Activated T-cell treated with anti-CD3 and anti-CD28 coated beads for 1 hour (primary cell): Measurements from ENCODE around the gene SPINK1.
"Not testable (repeated sequence)": the region's sequence is repeated elsewhere in the genome, so short reads cannot be mapped to it uniquely, and the experiment has no call there.

Source experiments
- DNase-seq: peaks from one replicate; pipeline ENCODE4 v3.0.0-alpha.2; 2020; ENCODE audit warnings: low read depth

SPINK1 gene

GRCh38 chr5:147809830-147810666, 21.4 kb downstream of the SPINK1 start:
- DNase-seq: no peak

DNA sequence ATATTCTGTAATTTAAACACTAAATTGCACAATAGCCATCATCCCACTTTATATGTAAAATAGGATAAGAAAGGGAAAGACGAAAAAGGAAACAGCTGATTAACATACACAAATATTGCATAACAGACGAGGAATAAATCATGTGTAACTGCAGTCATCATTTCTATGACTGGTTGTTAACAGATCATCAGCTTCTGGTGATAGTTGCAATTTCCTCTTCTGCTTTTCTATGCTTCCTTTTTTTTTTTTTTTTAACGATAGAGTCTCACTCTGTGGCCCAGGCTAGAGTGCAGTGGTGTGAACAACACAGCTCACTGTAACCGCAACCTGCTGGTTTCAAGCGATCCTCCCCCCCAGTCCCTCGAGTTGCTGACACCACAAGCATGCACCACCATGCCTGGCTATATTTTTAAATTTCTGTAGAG, 26.4 kb downstream of the SPINK1 start:
- DNase-seq: no peak

DNA sequence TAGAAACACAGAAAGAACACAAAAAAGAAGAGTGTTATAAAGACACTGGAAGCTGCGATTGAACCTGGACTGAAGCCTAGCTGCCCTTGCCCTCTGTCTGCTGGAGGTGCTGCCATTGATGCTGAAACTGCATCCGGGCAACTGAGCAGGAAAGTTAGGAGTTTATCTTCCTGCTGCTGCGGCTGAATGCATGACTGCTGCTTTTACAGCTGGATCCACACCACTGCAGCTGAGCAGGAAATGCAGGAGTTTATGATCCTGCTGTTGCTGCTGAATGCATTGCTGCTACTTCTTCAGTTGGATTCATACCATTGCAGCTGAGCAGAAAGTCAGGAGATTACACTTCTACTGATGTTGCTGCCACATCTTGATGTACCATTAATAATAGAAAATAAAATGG, 27.1 kb downstream of the SPINK1 start:
- DNase-seq: no peak

DNA sequence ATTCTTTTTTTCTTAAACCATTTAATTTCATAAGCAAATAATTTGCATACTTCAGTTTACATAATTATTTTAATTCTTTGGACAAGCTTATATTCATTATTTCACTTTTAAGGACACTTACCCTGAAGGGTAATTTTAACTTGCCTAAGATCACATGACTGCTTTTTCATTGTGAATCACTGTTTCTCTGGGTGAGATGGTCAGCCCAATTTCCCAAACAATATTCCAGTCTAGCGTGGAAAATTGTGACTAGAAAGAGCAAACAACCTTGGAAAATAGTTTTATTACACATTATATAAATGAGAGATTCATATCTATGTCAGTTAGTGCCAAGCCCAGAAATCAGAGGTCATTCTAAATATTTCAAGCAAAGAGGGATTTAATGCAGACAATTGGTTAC, 27.5 kb downstream of the SPINK1 start:
- DNase-seq: no peak

- not testable (repeated sequence) for DNase-seq
Measured at GRCh38 chr5:147803161-147803560, 28.3 kb downstream of the SPINK1 start.

DNA sequence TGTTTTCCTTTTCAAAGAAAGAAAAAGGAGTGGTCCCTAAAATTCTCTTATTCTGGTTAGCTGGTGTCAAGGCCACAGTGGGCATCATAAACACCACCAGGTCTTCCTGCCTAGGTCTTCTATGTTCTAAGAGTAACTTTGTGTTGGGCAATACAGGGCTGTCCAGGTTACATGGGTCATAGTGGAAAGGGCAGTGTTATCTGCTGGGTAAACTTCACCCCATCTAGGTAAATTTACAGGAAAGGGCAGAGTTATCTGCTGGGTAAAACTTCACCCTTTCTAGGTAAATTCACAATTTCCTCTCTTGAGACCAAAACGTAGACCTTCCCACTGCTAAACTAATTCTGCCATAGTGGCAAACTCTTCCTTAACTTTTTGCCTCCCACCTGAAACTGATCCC, 30.0 kb downstream of the SPINK1 start:
- DNase-seq: no peak

DNA sequence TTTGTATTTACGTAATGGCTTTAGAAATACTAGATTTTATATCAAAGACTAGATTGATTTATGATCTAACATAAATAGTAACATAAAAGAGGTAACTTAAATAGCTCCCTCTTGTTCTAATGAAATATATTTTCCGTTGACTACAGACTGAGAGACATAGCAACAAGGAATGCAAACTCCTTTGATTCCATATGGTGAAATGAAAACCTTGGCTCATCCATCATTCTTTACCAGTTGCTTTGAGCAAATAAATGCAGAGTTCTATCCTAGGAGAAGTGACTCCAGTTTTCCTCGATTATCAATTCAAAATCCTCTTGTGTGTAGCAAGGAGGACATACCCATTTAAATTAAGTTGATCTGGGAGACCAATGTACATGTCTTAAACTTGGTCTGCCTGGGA, 31.0 kb downstream of the SPINK1 start:
- DNase-seq: no peak

GRCh38 chr5:147796556-147797308, 34.7 kb downstream of the SPINK1 start:
- no peak for DNase-seq

DNA sequence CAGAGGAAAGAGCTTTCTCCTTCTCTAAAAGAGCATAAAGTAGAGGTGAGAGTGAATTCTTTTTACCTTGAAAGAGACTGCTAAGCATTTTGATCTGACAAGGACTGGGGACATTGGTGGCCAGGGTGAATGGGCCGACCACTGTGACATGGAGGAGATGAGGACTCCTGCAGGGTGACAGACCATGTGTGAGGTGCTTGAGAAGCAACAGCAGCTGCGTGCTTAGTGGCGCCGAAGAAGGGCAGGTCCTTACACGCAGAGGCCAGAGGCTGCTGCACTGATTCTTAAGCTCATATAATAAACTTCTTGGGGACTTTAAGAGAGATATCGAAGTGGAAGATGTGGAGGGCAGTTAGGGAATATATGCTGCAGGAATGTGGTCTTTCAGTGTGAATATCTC, 40.3 kb downstream of the SPINK1 start:
- no peak for DNase-seq

- no peak for DNase-seq
Measured at GRCh38 chr5:147789820-147790219, 41.7 kb downstream of the SPINK1 start.

- DNase-seq: no peak
Measured at GRCh38 chr5:147788023-147788422, 43.4 kb downstream of the SPINK1 start.

GRCh38 chr5:147786142-147786541, 45.3 kb downstream of the SPINK1 start:
- DNase-seq: no peak

GRCh38 chr5:147784146-147784987, 47.1 kb downstream of the SPINK1 start:
- DNase-seq: no peak

- peak; percentile 52 for DNase-seq
Measured at GRCh38 chr5:147782110-147783028, 49.1 kb downstream of the SPINK1 start, which contains the start of gene JAKMIP2. JAKMIP2 (minus strand) TSS chr5:147782728; CDS start chr5:147671806, 110,922 bp downstream.

DNA sequence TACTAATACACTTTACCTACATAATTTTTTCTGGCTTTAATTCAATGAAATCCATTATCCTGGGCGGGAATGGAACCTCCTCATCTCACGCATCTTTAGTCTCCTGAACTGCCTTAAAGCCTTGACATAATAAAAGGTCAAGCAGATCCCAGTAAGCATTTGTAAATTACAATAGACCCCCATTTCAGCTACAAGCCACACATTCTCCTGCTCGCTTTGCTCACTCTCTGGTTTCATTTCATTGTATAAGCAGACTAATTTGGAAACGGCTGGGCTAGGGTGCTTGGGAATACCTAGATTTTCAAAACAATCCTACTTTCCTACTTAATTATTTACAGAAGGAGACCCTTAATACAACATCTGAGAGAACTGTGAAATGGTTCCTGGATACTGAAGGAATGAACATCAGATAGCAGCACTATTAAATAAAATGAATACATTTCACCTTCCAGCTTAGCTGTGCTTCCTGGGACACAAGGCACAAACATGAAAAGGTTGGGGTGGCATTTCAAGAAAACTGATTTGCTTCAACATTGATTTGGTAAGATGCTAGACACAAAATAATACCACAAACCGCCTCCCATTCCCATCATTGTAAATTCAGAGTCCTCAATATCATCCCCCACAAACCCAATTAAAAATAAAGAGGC, 50.4 kb downstream of the SPINK1 start:
- DNase-seq: no peak

- DNase-seq: no peak
Measured at GRCh38 chr5:147779694-147780093, 51.8 kb downstream of the SPINK1 start.

- no peak for DNase-seq
Measured at GRCh38 chr5:147776989-147777388, 54.5 kb downstream of the SPINK1 start.
